Cerebellar nuclear complex (tissue), 1 donor: ENCODE measurements around the gene MANF.
A peak's percentile ranks its signal among the peaks of the same experiment; 100 is the strongest.

Source experiments
- DNase-seq, 2 experiments: peaks; one replicate each; lab custom pipeline; 2025; lab: John Stamatoyannopoulos, UW

MANF gene

GRCh38 chr3:51390246-51391074 is 5.4 kb downstream of the MANF start:
- no peak for DNase-seq

- DNase-seq = peak; percentile 59 to 70
These were observed 6.0 kb downstream of the MANF start, which contains the start of gene RBM15B for GRCh38 chr3:51391075-51391565. RBM15B (plus strand) TSS chr3:51391285; CDS start chr3:51391400, 115 bp downstream.

GRCh38 chr3:51391566-51392354 is 6.7 kb downstream of the MANF start:
- DNase-seq = no peak

- no peak for DNase-seq
These were observed 7.5 kb downstream of the MANF start for GRCh38 chr3:51392355-51393133.

GRCh38 chr3:51393134-51393495 is 8.0 kb downstream of the MANF start:
- no peak for DNase-seq

- no peak for DNase-seq
These were observed 8.5 kb downstream of the MANF start for GRCh38 chr3:51393564-51393963.

- no peak for DNase-seq
These were observed 9.4 kb downstream of the MANF start for GRCh38 chr3:51394541-51394940.

GRCh38 chr3:51395493-51396213 is 10.6 kb downstream of the MANF start:
- DNase-seq = no peak

GRCh38 chr3:51396401-51396800 is 11.3 kb downstream of the MANF start:
- no peak for DNase-seq

GRCh38 chr3:51397392-51397791 is 12.3 kb downstream of the MANF start:
- no peak for DNase-seq

GRCh38 chr3:51398595-51399310 is 13.7 kb downstream of the MANF start:
- DNase-seq = no peak

- no peak for DNase-seq
These were observed 15.1 kb downstream of the MANF start for GRCh38 chr3:51400166-51400565.

GRCh38 chr3:51401735-51402134 is 16.6 kb downstream of the MANF start:
- DNase-seq = no peak

- no peak for DNase-seq
These were observed 18.6 kb downstream of the MANF start for GRCh38 chr3:51403675-51404074.

- no peak for DNase-seq
These were observed 22.9 kb downstream of the MANF start for GRCh38 chr3:51408021-51408420.

GRCh38 chr3:51408813-51409212 is 23.7 kb downstream of the MANF start:
- no peak for DNase-seq

- no peak for DNase-seq
These were observed 37.1 kb downstream of the MANF start for GRCh38 chr3:51422211-51422610.

GRCh38 chr3:51426921-51427320 is 41.8 kb downstream of the MANF start:
- no peak for DNase-seq

- no peak for DNase-seq
These were observed 44.0 kb downstream of the MANF start for GRCh38 chr3:51429138-51429537.

- no peak for DNase-seq
These were observed 49.0 kb downstream of the MANF start for GRCh38 chr3:51434110-51434509.
